GM10266 (cell line): ENCODE measurements around the gene CACNB3.
A peak's percentile ranks its signal among the peaks of the same experiment; 100 is the strongest.

Experiments
- DNase-seq: peaks from one replicate; pipeline ENCODE4 v3.0.0; 2012; ENCODE audit errors: extremely low spot score
- CTCF ChIP-seq: IDR thresholded peaks from 2 replicates; pipeline ENCODE4 v1.5.1; 2012; ENCODE audit warnings: mild to moderate bottlenecking, low read depth; ENCODE audit not compliant: control insufficient read depth, insufficient read depth; ENCODE audit errors: missing control alignments

The CACNB3 gene

GRCh38 chr12:48782457-48783395 lies 35.6 kb upstream of the CACNB3 start:
- TF ChIP-seq CTCF, result no peak
- no peak for DNase-seq

- no peak for TF ChIP-seq CTCF
- no peak for DNase-seq
Measured at GRCh38 chr12:48783432-48783831, 34.9 kb upstream of the CACNB3 start.

GRCh38 chr12:48786591-48787544 lies 31.4 kb upstream of the CACNB3 start:
- no peak for TF ChIP-seq CTCF
- no peak for DNase-seq

GRCh38 chr12:48787791-48788523 lies 30.3 kb upstream of the CACNB3 start:
- no peak for DNase-seq
- TF ChIP-seq CTCF, result no peak

- no peak for TF ChIP-seq CTCF
- no peak for DNase-seq
Measured at GRCh38 chr12:48788524-48788853, 29.8 kb upstream of the CACNB3 start.

- TF ChIP-seq CTCF, result no peak
- peak; percentile 71 for DNase-seq
Measured at GRCh38 chr12:48788854-48789775, 29.2 kb upstream of the CACNB3 start, which contains the start of gene ADCY6. Gene ADCY6, minus strand, starts transcription at chr12:48789089. Its CDS starts 5,655 bp downstream, at chr12:48783434.
